WI38 (cell line): ENCODE measurements around the gene KREMEN2.

ENCODE experiments used
- H3K4me3 ChIP-seq: 2 replicates; pipeline ENCODE4 v1.5.1; 2011; ENCODE audit warnings: low read depth, mild to moderate bottlenecking, control low read depth, low read length
- TF ChIP-seq, protein P1 (sequence below): IDR thresholded peaks from 2 replicates; pipeline ENCODE4 v1.5.1; 2012; ENCODE audit warnings: low read depth, mild to moderate bottlenecking, control low read depth, low read length

KREMEN2 gene

GRCh38 chr16:2966808-2967191 is 2.7 kb downstream of the KREMEN2 start:
- TF ChIP-seq, protein P1, sequence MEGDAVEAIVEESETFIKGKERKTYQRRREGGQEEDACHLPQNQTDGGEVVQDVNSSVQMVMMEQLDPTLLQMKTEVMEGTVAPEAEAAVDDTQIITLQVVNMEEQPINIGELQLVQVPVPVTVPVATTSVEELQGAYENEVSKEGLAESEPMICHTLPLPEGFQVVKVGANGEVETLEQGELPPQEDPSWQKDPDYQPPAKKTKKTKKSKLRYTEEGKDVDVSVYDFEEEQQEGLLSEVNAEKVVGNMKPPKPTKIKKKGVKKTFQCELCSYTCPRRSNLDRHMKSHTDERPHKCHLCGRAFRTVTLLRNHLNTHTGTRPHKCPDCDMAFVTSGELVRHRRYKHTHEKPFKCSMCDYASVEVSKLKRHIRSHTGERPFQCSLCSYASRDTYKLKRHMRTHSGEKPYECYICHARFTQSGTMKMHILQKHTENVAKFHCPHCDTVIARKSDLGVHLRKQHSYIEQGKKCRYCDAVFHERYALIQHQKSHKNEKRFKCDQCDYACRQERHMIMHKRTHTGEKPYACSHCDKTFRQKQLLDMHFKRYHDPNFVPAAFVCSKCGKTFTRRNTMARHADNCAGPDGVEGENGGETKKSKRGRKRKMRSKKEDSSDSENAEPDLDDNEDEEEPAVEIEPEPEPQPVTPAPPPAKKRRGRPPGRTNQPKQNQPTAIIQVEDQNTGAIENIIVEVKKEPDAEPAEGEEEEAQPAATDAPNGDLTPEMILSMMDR: no peak
- no peak overlapping the region for H3K4me3 ChIP-seq

DNA sequence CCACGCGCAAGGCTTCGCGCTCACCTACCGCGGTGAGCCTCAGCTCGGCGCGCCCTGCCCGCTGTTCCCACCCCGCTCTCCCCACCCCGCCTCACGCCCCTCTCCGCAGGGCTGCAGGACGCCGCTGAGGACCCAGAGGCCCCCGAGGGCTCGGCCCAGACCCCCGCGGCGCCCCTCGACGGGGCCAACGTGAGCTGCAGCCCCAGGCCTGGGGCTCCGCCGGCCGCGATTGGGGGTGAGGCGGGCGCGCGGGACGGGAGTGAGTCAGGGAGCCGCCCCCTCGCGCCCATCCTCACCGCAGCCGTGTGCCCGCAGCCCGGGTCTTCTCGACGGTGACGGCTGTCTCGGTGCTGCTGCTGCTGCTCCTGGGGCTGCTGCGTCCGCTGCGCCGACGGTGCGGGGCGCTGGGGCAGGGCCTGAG is 3.1 kb downstream of the KREMEN2 start:
- TF ChIP-seq, protein P1: no peak
- no peak overlapping the region for H3K4me3 ChIP-seq

DNA sequence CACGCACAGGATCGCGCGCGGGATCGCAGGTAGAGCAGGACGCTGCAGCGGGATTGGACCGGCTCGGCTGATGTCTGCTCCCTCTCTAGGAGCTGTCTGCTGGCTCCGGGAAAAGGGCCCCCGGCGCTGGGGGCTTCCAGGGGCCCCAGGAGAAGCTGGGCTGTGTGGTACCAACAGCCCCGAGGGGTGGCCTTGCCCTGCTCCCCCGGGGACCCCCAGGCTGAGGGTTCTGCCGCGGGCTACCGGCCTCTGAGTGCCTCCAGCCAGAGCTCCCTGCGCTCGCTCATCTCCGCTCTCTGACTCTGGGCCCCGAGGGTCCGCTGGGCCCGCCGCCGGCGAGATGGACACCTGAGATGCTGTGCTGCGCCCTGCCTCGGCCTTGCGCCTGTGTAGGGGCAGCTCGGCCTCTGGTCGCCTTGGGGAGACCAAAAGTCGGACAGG is 3.7 kb downstream of the KREMEN2 start:
- TF ChIP-seq, protein P1: no peak
- H3K4me3 ChIP-seq: no peak overlapping the region

DNA sequence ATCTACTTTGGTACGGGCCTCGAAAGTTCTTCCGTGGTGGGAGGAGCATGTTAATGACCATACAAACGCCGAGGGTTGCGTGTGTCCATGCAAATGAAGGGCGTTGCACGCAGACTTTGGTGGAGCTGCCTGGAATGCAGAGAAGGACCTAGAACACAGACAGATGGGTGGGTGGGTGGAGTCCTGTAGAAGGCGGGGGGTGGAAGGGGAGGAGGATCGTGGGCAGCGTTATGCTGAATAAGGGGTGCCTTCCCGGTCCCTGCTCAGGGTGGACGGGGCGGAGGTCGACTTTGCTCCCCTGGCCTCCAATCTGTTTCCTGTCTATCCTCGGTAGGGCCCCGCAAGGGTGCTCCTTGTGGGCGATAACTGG is 4.3 kb downstream of the KREMEN2 start:
- TF ChIP-seq, protein P1: no peak
- H3K4me3 ChIP-seq: peak overlapping the region; percentile 65; the same call in 1 of the 2 replicates

DNA sequence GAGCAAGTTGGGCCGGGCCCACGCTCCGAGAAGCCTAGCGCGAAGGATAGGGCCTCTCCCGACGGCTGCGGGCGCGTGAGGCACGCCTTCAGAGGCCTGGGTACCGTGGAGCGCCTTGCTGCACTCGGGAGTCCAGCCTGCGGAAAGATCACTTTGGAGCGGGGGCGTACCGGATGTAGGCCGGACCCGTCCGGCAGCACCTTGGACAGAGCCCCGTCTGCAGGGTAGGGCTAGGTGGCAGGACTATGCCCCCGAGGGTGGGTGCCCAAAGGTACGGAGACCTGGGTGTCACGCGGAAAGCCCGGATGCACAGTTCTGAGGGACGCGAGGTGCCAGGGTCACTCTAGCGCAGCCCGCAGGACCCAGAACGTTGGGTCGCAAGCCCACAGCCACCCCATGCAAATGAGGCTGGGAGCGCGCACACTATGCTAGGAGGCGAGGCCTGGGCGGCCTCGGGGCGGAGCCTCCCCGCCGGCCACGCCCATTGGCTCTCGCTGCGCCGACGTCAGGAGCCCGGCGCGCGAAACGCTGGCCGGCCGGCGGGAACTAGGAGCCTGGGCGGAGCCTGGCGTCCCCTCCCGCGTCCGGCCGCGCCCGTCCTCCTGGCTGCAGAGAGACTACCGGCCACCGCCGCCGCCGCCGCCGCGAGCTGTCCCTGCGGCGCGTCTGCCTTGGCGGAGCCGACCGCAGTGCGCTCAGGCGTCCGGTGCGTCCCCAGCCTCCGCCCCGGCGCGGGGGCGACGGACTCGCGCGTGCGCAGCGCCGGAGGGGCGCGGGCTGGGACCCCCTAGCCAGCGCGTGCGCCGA is 4.9 kb downstream of the KREMEN2 start, which contains the start of gene PAQR4:
PAQR4 (plus strand) TSS at position 611 of the 807 bp plus-strand sequence. CDS start 327 bp downstream, outside the sequence.
- TF ChIP-seq, protein P1: no peak
- peak within 1 kb of the TSS; percentile 65 for H3K4me3 ChIP-seq

- TF ChIP-seq, protein P1: peak; percentile 19; the same call in 1 of the 2 replicates
- H3K4me3 ChIP-seq: peak overlapping the region; percentile 65
Measured at GRCh38 chr16:2969545-2970521, 5.8 kb downstream of the KREMEN2 start.
